ENCODE results near the gene ZNF827.

DNA sequence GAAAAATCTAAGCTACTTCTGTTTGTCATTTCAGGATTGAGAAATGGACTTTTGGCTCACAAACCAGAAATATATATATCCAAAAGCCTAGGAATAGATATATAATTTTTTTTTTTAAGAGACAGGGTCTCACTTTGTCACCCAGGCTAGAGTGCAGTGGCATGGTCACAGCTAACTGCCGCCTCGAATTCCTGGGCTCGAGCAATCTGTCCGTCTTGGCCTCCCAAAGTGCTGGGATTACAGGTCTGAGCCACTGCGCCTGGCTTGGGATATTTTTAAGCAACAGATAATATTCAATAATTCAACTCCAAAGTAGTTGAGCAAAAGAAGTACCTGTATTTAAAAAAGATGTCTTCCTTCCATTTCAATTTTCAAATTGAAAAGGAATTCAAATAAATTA, 146.2 kb downstream of the ZNF827 start:
- TF ChIP-seq, protein P1, sequence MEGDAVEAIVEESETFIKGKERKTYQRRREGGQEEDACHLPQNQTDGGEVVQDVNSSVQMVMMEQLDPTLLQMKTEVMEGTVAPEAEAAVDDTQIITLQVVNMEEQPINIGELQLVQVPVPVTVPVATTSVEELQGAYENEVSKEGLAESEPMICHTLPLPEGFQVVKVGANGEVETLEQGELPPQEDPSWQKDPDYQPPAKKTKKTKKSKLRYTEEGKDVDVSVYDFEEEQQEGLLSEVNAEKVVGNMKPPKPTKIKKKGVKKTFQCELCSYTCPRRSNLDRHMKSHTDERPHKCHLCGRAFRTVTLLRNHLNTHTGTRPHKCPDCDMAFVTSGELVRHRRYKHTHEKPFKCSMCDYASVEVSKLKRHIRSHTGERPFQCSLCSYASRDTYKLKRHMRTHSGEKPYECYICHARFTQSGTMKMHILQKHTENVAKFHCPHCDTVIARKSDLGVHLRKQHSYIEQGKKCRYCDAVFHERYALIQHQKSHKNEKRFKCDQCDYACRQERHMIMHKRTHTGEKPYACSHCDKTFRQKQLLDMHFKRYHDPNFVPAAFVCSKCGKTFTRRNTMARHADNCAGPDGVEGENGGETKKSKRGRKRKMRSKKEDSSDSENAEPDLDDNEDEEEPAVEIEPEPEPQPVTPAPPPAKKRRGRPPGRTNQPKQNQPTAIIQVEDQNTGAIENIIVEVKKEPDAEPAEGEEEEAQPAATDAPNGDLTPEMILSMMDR (IDR thresholded peaks at IDR 0.05) = no peak
- TF ChIP-seq POLR2A (IDR thresholded peaks at IDR 0.05) = no peak
- TF ChIP-seq EP300 (IDR thresholded peaks at IDR 0.05) = no peak
